ENCODE measurements around the gene ZNF532.

The ZNF532 gene

GRCh38 chr18:58995663-58996062, 131.0 kb downstream of the ZNF532 start:
- H3K4me3 ChIP-seq (ENCODE audit: low read length) = no peak overlapping the region
- no peak for TF ChIP-seq CTCF (conservative IDR thresholded peaks at IDR 0.05; ENCODE audit: low read depth, low read length)
- no peak for DNase-seq (ENCODE audit: low read depth)

GRCh38 chr18:58996131-58996641, 131.5 kb downstream of the ZNF532 start:
- no peak for TF ChIP-seq CTCF (conservative IDR thresholded peaks at IDR 0.05; ENCODE audit: low read depth, low read length)
- H3K4me3 ChIP-seq (ENCODE audit: low read length) = no peak overlapping the region
- DNase-seq (ENCODE audit: low read depth) = no peak

- no peak for DNase-seq (ENCODE audit: low read depth)
- H3K4me3 ChIP-seq (ENCODE audit: low read length) = no peak overlapping the region
- TF ChIP-seq CTCF (conservative IDR thresholded peaks at IDR 0.05; ENCODE audit: low read depth, low read length) = no peak
These were observed 132.0 kb downstream of the ZNF532 start for GRCh38 chr18:58996696-58997095.

DNA sequence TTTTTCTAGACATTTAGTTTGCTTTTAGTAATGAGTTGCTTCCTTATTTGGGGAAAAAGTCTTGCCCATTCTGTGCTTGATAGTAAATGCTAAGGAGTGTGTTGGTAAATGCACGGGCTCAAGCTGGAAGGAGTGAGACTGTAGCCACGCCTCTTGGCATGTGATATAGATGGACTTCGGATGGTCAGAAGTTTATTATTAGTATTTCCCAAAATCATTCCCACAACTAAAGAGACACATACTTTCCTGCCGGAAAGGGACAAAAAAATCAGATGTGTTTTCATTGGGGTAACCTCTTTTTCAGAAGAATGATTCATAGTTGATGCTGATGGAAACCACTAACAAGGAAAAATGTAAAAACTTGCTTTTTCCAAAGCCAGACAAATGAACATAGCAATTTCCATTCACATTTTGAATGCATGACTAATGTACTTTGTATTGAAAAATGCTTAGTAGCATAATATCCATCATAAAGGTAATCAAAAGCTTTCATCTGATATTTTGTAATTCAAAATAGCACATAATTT, 133.2 kb downstream of the ZNF532 start:
- DNase-seq (ENCODE audit: low read depth) = no peak
- H3K4me3 ChIP-seq (ENCODE audit: low read length) = no peak overlapping the region

GRCh38 chr18:58998401-58999203, 133.9 kb downstream of the ZNF532 start:
- no peak for TF ChIP-seq CTCF (conservative IDR thresholded peaks at IDR 0.05; ENCODE audit: low read depth, low read length)
- no peak for DNase-seq (ENCODE audit: low read depth)
- H3K4me3 ChIP-seq (ENCODE audit: low read length) = no peak overlapping the region

More for the DNA sequence above, 133.2 kb downstream of the ZNF532 start:
- no peak for TF ChIP-seq CTCF (conservative IDR thresholded peaks at IDR 0.05; ENCODE audit: low read depth, low read length)

- no peak for TF ChIP-seq CTCF (conservative IDR thresholded peaks at IDR 0.05; ENCODE audit: low read depth, low read length)
These were observed 136.5 kb downstream of the ZNF532 start for GRCh38 chr18:59001166-59001565.

GRCh38 chr18:59001721-59002120, 137.0 kb downstream of the ZNF532 start:
- no peak for DNase-seq (ENCODE audit: low read depth)
- no peak for TF ChIP-seq CTCF (conservative IDR thresholded peaks at IDR 0.05; ENCODE audit: low read depth, low read length)
- H3K4me3 ChIP-seq (ENCODE audit: low read length) = no peak overlapping the region

More at GRCh38 chr18:59001166-59001565, 136.5 kb downstream of the ZNF532 start:
- no peak overlapping the region for H3K4me3 ChIP-seq (ENCODE audit: low read length)
- DNase-seq (ENCODE audit: low read depth) = no peak
